22Rv1 (cell line): ENCODE data around the gene DEFB125.

Experiments
- ZFX ChIP-seq: fragments of 450-650 bp; IDR thresholded peaks from 2 replicates; pipeline ENCODE4 v1.6.1; 2017; ENCODE audit warnings: antibody characterized with exemption, borderline replicate concordance
- TF ChIP-seq, protein P1 (sequence below): fragments of 450-650 bp; IDR thresholded peaks from 2 replicates; pipeline ENCODE4 v1.5.1; 2017; ENCODE audit warnings: mild to moderate bottlenecking

DNA sequence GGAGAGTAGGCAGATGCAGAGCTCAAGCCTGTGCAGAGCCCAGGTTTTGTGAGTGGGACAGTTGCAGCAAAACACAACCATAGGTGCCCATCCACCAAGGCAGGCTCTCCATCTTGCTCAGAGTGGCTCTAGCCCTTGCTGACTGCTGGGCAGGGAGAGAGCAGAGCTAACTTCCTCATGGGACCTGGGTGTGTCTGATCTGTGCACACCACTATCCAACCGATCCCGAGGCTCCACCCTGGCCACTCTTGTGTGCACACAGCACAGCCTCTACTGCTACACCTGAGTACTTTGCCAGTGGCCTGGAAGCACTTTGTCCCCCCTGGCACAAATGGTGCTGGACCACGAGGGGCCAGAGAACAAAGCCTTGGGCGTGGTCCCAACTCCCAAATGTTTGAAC, 7.9 kb upstream of the DEFB125 start:
- TF ChIP-seq, protein P1, sequence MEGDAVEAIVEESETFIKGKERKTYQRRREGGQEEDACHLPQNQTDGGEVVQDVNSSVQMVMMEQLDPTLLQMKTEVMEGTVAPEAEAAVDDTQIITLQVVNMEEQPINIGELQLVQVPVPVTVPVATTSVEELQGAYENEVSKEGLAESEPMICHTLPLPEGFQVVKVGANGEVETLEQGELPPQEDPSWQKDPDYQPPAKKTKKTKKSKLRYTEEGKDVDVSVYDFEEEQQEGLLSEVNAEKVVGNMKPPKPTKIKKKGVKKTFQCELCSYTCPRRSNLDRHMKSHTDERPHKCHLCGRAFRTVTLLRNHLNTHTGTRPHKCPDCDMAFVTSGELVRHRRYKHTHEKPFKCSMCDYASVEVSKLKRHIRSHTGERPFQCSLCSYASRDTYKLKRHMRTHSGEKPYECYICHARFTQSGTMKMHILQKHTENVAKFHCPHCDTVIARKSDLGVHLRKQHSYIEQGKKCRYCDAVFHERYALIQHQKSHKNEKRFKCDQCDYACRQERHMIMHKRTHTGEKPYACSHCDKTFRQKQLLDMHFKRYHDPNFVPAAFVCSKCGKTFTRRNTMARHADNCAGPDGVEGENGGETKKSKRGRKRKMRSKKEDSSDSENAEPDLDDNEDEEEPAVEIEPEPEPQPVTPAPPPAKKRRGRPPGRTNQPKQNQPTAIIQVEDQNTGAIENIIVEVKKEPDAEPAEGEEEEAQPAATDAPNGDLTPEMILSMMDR = no peak
- no peak for TF ChIP-seq ZFX
